Activated CD4-positive, alpha-beta T cell treated with anti-CD3 and anti-CD28 coated beads for 36 hours (primary cell): Measurements from ENCODE around the gene MRFAP1L1. TPM values are rescaled to one million over a fixed set of nuclear protein-coding genes. Genes with fewer than 3 reads are reported as not detected.
"Not testable (repeated sequence)": the region's sequence is repeated elsewhere in the genome, so short reads cannot be mapped to it uniquely, and the experiment has no call there.

Experiments used
- ATAC-seq: fragments of 200-7000 bp; cut with Tn5 transposase; one replicate; pipeline ENCODE4 v1.10.0; 2021; ENCODE audit warnings: mild to moderate bottlenecking, moderate library complexity
- CTCF ChIA-PET: fragments of 350-600 bp; sonication (Branson Sonifier 250); formaldehyde crosslinking; loops from one replicate; lab custom pipeline; 2021; ENCODE audit warnings: antibody characterized with exemption; lab: Charles Lee
- POLR2A ChIA-PET: fragments of 350-600 bp; sonication (Branson Sonifier 250); formaldehyde crosslinking; loops from one replicate; lab custom pipeline; 2021; ENCODE audit warnings: antibody characterized with exemption, inconsistent platforms; lab: Charles Lee
- DNase-seq: peaks from one replicate; pipeline ENCODE4 v3.0.0-alpha.2; 2020
- H3K27ac Mint-ChIP-seq: one replicate; pipeline ENCODE4 v1.8.0; 2021; ENCODE audit warnings: mixed read lengths
- H3K27me3 Mint-ChIP-seq: one replicate; pipeline ENCODE4 v1.8.0; 2021; ENCODE audit warnings: mixed read lengths
- H3K36me3 Mint-ChIP-seq: one replicate; pipeline ENCODE4 v1.8.0; 2021; ENCODE audit warnings: low read depth, mixed read lengths
- H3K4me1 Mint-ChIP-seq: one replicate; pipeline ENCODE4 v1.8.0; 2021; ENCODE audit warnings: mixed read lengths
- H3K4me3 Mint-ChIP-seq: one replicate; pipeline ENCODE4 v1.8.0; 2021; ENCODE audit warnings: mild to moderate bottlenecking, moderate library complexity, mixed read lengths
- H3K9me3 Mint-ChIP-seq: one replicate; pipeline ENCODE4 v1.8.0; 2021; ENCODE audit warnings: low read depth, mixed read lengths
- intact Hi-C, 2 experiments: fragments of 100-400 bp; cut with DNase I in 1 of 2; cut with micrococcal nuclease in 1 of 2; formaldehyde crosslinking; loops; one replicate each; pipeline versions ENCODE4 v1.14.2 to v1.15.1; 2022 to 2024; cut with DNase I, micrococcal nuclease
- total RNA-seq, 2 experiments: library from RNA; stranded (reverse); gene quantifications; one replicate each; pipeline ENCODE4 v1.2.3, GENCODE V29; 2021

The MRFAP1L1 gene
- total RNA-seq, 2 experiments from 2014 or later, result 36.4 to 45.0 TPM

- CTCF ChIA-PET, result interaction anchor here (0.7 kb wide), 1 partner anchor 86 kb away, joined by 3 read pairs; no protein-coding TSS in a partner anchor
- POLR2A ChIA-PET, result no interaction called here
- Mint-ChIP-seq H3K9me3 (no peaks in the 10 kb centered on the region), H3K36me3 (no peaks in the 10 kb centered on the region), H3K27me3 (no peaks in the 10 kb centered on the region), H3K4me1 (peaks cover under 1% of the 10 kb centered on the region), H3K27ac (no peak overlapping the region), H3K4me3 (no peak overlapping the region)
- intact Hi-C loops, result no loop called here
- DNase-seq, result no peak
- no peak for ATAC-seq
Observed at GRCh38 chr4:6733358-6734164, 23.9 kb upstream of the MRFAP1L1 start.

- CTCF ChIA-PET, result interaction anchor here (0.7 kb wide), 1 partner anchor 87 kb away, joined by 3 read pairs; no protein-coding TSS in a partner anchor
Observed at GRCh38 chr4:6732441-6733357, 23.0 kb upstream of the MRFAP1L1 start.

GRCh38 chr4:6731780-6732179, 22.1 kb upstream of the MRFAP1L1 start:
- Mint-ChIP-seq H3K36me3 (no peaks in the 10 kb centered on the region), H3K27me3 (no peaks in the 10 kb centered on the region), H3K4me1 (peaks cover 10% of the 10 kb centered on the region), H3K4me3 (no peak overlapping the region), H3K27ac (no peak overlapping the region), H3K9me3 (no peaks in the 10 kb centered on the region)
- intact Hi-C loops, result no loop called here
- CTCF ChIA-PET, result no interaction called here
- ATAC-seq, result no peak
- POLR2A ChIA-PET, result no interaction called here
- no peak for DNase-seq

More at GRCh38 chr4:6732441-6733357, 23.0 kb upstream of the MRFAP1L1 start:
- intact Hi-C loops, result no loop called here
- Mint-ChIP-seq H3K27ac (no peak overlapping the region), H3K4me3 (no peak overlapping the region), H3K36me3 (no peaks in the 10 kb centered on the region), H3K9me3 (no peaks in the 10 kb centered on the region), H3K4me1 (peaks cover 9% of the 10 kb centered on the region), H3K27me3 (no peaks in the 10 kb centered on the region)
- no peak for ATAC-seq
- no peak for DNase-seq
- POLR2A ChIA-PET, result no interaction called here

- H3K36me3 Mint-ChIP-seq, result no peaks in the 10 kb centered on the region
- ATAC-seq (no peak), DNase-seq (no peak)
- POLR2A ChIA-PET, result no interaction called here
- intact Hi-C loops, result no loop called here
- H3K27me3 Mint-ChIP-seq, result no peaks in the 10 kb centered on the region
- no peaks in the 10 kb centered on the region for H3K9me3 Mint-ChIP-seq
- H3K4me1 Mint-ChIP-seq, result peaks cover 10% of the 10 kb centered on the region
- CTCF ChIA-PET, result no interaction called here
- no peak overlapping the region for H3K4me3 Mint-ChIP-seq
- H3K27ac Mint-ChIP-seq, result no peak overlapping the region
Observed at GRCh38 chr4:6731318-6731675, 21.6 kb upstream of the MRFAP1L1 start.

- H3K36me3 Mint-ChIP-seq, result no peaks in the 10 kb centered on the region
- DNase-seq, result no peak
- H3K27ac Mint-ChIP-seq, result no peak overlapping the region
- ATAC-seq, result no peak
- peaks cover 10% of the 10 kb centered on the region for H3K4me1 Mint-ChIP-seq
- ChIA-PET CTCF (interaction anchor here (1.1 kb wide), 1 partner anchor 313 kb away, joined by 4 read pairs; no protein-coding TSS in a partner anchor), POLR2A (no interaction called here)
- no peak overlapping the region for H3K4me3 Mint-ChIP-seq
- no peaks in the 10 kb centered on the region for H3K27me3 Mint-ChIP-seq
- no peaks in the 10 kb centered on the region for H3K9me3 Mint-ChIP-seq
- intact Hi-C loops, result no loop called here
Observed at GRCh38 chr4:6730603-6731317, 21.1 kb upstream of the MRFAP1L1 start.

GRCh38 chr4:6728320-6729029, 18.8 kb upstream of the MRFAP1L1 start:
- Mint-ChIP-seq H3K36me3 (no peaks in the 10 kb centered on the region), H3K27ac (no peak overlapping the region), H3K4me1 (peaks cover 10% of the 10 kb centered on the region), H3K9me3 (no peaks in the 10 kb centered on the region), H3K27me3 (no peaks in the 10 kb centered on the region), H3K4me3 (no peak overlapping the region)
- ATAC-seq (no peak), DNase-seq (no peak)
- intact Hi-C loops, result no loop called here
- CTCF ChIA-PET, result no interaction called here
- POLR2A ChIA-PET, result no interaction called here

GRCh38 chr4:6727943-6728250, 18.2 kb upstream of the MRFAP1L1 start:
- ATAC-seq (no peak), DNase-seq (no peak)
- no peaks in the 10 kb centered on the region for H3K36me3 Mint-ChIP-seq
- ChIA-PET CTCF (no interaction called here), POLR2A (no interaction called here)
- H3K27ac Mint-ChIP-seq, result no peak overlapping the region
- intact Hi-C loops, result no loop called here
- no peak overlapping the region for H3K4me3 Mint-ChIP-seq
- peaks cover 10% of the 10 kb centered on the region for H3K4me1 Mint-ChIP-seq
- no peaks in the 10 kb centered on the region for H3K27me3 Mint-ChIP-seq
- no peaks in the 10 kb centered on the region for H3K9me3 Mint-ChIP-seq

GRCh38 chr4:6727081-6727942, 17.6 kb upstream of the MRFAP1L1 start:
- ChIA-PET POLR2A (no interaction called here), CTCF (interaction anchor here (0.6 kb wide), 1 partner anchor 41 kb away, joined by 3 read pairs; no protein-coding TSS in a partner anchor)
- Mint-ChIP-seq H3K27ac (no peak overlapping the region), H3K27me3 (no peaks in the 10 kb centered on the region), H3K9me3 (no peaks in the 10 kb centered on the region), H3K36me3 (no peaks in the 10 kb centered on the region), H3K4me1 (peaks cover 10% of the 10 kb centered on the region), H3K4me3 (no peak overlapping the region)
- DNase-seq (no peak), ATAC-seq (no peak)
- intact Hi-C loops, result no loop called here

GRCh38 chr4:6725427-6725961, 15.8 kb upstream of the MRFAP1L1 start:
- H3K9me3 Mint-ChIP-seq, intact Hi-C loops, POLR2A ChIA-PET, ATAC-seq, CTCF ChIA-PET, H3K4me3 Mint-ChIP-seq, H3K27ac Mint-ChIP-seq, H3K36me3 Mint-ChIP-seq, H3K4me1 Mint-ChIP-seq, H3K27me3 Mint-ChIP-seq, DNase-seq: not testable (repeated sequence)

- intact Hi-C loops, result no loop called here
- ChIA-PET POLR2A (no interaction called here), CTCF (no interaction called here)
- Mint-ChIP-seq H3K4me1 (peaks cover 13% of the 10 kb centered on the region), H3K36me3 (no peaks in the 10 kb centered on the region), H3K4me3 (no peak overlapping the region), H3K27me3 (no peaks in the 10 kb centered on the region), H3K27ac (no peak overlapping the region), H3K9me3 (no peaks in the 10 kb centered on the region)
- DNase-seq (no peak), ATAC-seq (no peak)
Observed at GRCh38 chr4:6724421-6725111, 14.9 kb upstream of the MRFAP1L1 start.
